H1 (cell line): ENCODE results near the gene WDR27. TPM values are rescaled to one million over a fixed set of nuclear protein-coding genes. Genes with fewer than 3 reads are reported as not detected.

Source experiments
- CTCF ChIA-PET: fragments of 300-600 bp; sonication (Branson Sonifier 250); formaldehyde crosslinking; loops from one replicate; lab custom pipeline; 2021; ENCODE audit not compliant: partially characterized antibody; lab: Charles Lee
- POLR2A ChIA-PET: fragments of 300-600 bp; sonication (Branson Sonifier 250); formaldehyde crosslinking; loops from one replicate; lab custom pipeline; 2021; ENCODE audit warnings: inconsistent platforms; ENCODE audit not compliant: partially characterized antibody; lab: Charles Lee
- DNase-seq, 2 experiments: peaks; one replicate each; pipeline versions ENCODE4 v3.0.0 to v3.0.0-alpha.2; 2010 to 2022; ENCODE audit warnings: low spot score in 2 of 2, low read depth in 1 of 2, mixed read lengths in 1 of 2
- FAIRE-seq: peaks from 2 replicates; lab custom pipeline; 2011; peaks lifted over from hg19 to GRCh38; lab: Jason Lieb, UNC
- H2AFZ ChIP-seq: 2 replicates; pipeline ENCODE4 v1.8.1; 2012; ENCODE audit warnings: low read length, inconsistent platforms
- H2AK5ac ChIP-seq: 2 replicates; pipeline ENCODE4 v1.6.1; 2013; ENCODE audit warnings: low read depth, low read length
- H2BK120ac ChIP-seq: replicated peaks from 2 replicates; pipeline ENCODE3; 2013; ENCODE audit warnings: low read depth, low read length, inconsistent platforms
- H2BK12ac ChIP-seq: 2 replicates; pipeline ENCODE4 v1.6.1; 2013; ENCODE audit warnings: low read depth, low read length
- H2BK15ac ChIP-seq: 2 replicates; pipeline ENCODE4 v1.6.1; 2013; ENCODE audit warnings: low read length
- H2BK20ac ChIP-seq: 2 replicates; pipeline ENCODE4 v1.6.1; 2013; ENCODE audit warnings: low read length
- H2BK5ac ChIP-seq: 2 replicates; pipeline ENCODE4 v1.6.1; 2013; ENCODE audit warnings: low read depth, low read length
- H3K14ac ChIP-seq: 2 replicates; pipeline ENCODE4 v1.6.1; 2013; ENCODE audit warnings: inconsistent platforms; ENCODE audit not compliant: insufficient read length
- H3K18ac ChIP-seq: 2 replicates; pipeline ENCODE4 v1.6.1; 2013; ENCODE audit warnings: low read length; ENCODE audit errors: extremely low read depth
- H3K23ac ChIP-seq: 2 replicates; pipeline ENCODE4 v1.6.1; 2013; ENCODE audit warnings: inconsistent platforms; ENCODE audit not compliant: insufficient read length
- H3K23me2 ChIP-seq: 2 replicates; pipeline ENCODE4 v1.6.1; 2013; ENCODE audit warnings: low read depth, low read length
- H3K27ac ChIP-seq: 2 replicates; pipeline ENCODE4 v1.6.1; 2011; ENCODE audit warnings: low read depth, low read length, inconsistent platforms
- H3K27me3 ChIP-seq, 4 experiments: replicated peaks in 1 of 4; 1 replicate in 1 of 4; 2 replicates in 3 of 4; pipeline versions ENCODE4 v1.6.1 to v1.8.1; 2011 to 2013; ENCODE audit warnings: low read length in 3 of 4, mild to moderate bottlenecking in 3 of 4, inconsistent platforms in 2 of 4, mixed read lengths in 2 of 4, moderate library complexity in 1 of 4; ENCODE audit not compliant: control insufficient read depth in 3 of 4, insufficient read depth in 3 of 4; ENCODE audit errors: extremely low read depth in 1 of 4
- H3K36me3 ChIP-seq, 4 experiments: 2 replicates each; pipeline versions ENCODE4 v1.6.1 to v1.8.1; 2011 to 2013; ENCODE audit warnings: mild to moderate bottlenecking in 4 of 4, low read length in 3 of 4, moderate library complexity in 2 of 4, control low read depth in 1 of 4, inconsistent platforms in 1 of 4; ENCODE audit not compliant: insufficient read depth in 4 of 4, control insufficient read depth in 2 of 4
- H3K4ac ChIP-seq: replicated peaks from 2 replicates; pipeline ENCODE3; 2013; ENCODE audit warnings: low read length, low read depth, mixed read lengths, inconsistent platforms; ENCODE audit not compliant: insufficient read length
- H3K4me1 ChIP-seq, 4 experiments: replicated peaks in 1 of 4; 1 replicate in 1 of 4; 2 replicates in 3 of 4; pipeline versions ENCODE4 v1.6.1 to v1.8.1; 2011 to 2013; ENCODE audit warnings: low read length in 3 of 4, inconsistent platforms in 2 of 4, mixed read lengths in 1 of 4; ENCODE audit not compliant: insufficient read depth in 4 of 4, control insufficient read depth in 3 of 4
- H3K4me2 ChIP-seq, 2 experiments: 2 replicates each; pipeline versions ENCODE4 v1.6.1 to v1.8.1; 2011 to 2013; ENCODE audit warnings: low read depth in 2 of 2, low read length in 2 of 2, control low read depth in 1 of 2, inconsistent platforms in 1 of 2, mild to moderate bottlenecking in 1 of 2; ENCODE audit not compliant: insufficient read depth in 1 of 2
- H3K4me3 ChIP-seq, 4 experiments: fragments of 200-600, 300-600 bp in 1 of 4; sonication (generic), shearing (Covaris generic), sonication (Bioruptor Twin) in 1 of 4; 2 replicates each; pipeline versions ENCODE4 v1.5.1 to v1.8.1; 2011 to 2016; ENCODE audit warnings: low read length in 4 of 4, low read depth in 3 of 4, control low read depth in 2 of 4, inconsistent platforms in 2 of 4, mild to moderate bottlenecking in 2 of 4, mixed read lengths in 1 of 4, moderate library complexity in 1 of 4; ENCODE audit not compliant: insufficient read depth in 2 of 4; ENCODE audit errors: extremely low read depth in 1 of 4
- H3K56ac ChIP-seq: replicated peaks from 2 replicates; pipeline ENCODE3; 2013; ENCODE audit warnings: low read depth, mild to moderate bottlenecking, mixed read lengths, low read length, inconsistent platforms; ENCODE audit not compliant: insufficient read length
- H3K79me1 ChIP-seq: 2 replicates; pipeline ENCODE4 v1.6.1; 2013; ENCODE audit warnings: low read depth, low read length, control low read depth
- H3K79me2 ChIP-seq, 2 experiments: 2 replicates each; pipeline versions ENCODE4 v1.6.1 to v1.8.1; 2012 to 2013; ENCODE audit warnings: low read length in 2 of 2, mild to moderate bottlenecking in 2 of 2, inconsistent platforms in 1 of 2; ENCODE audit not compliant: insufficient read depth in 2 of 2, control insufficient read depth in 1 of 2
- H3K9ac ChIP-seq, 4 experiments: replicated peaks in 1 of 4; 1 replicate in 1 of 4; 2 replicates in 3 of 4; pipeline versions ENCODE4 v1.6.1 to v1.8.1; 2011 to 2013; ENCODE audit warnings: low read depth in 3 of 4, low read length in 3 of 4, control low read depth in 2 of 4, mild to moderate bottlenecking in 2 of 4, moderate library complexity in 2 of 4, inconsistent platforms in 1 of 4; ENCODE audit errors: extremely low read depth in 1 of 4
- H3K9me3 ChIP-seq, 2 experiments: 2 replicates each; pipeline versions ENCODE4 v1.6.1 to v1.8.1; 2012 to 2013; ENCODE audit warnings: mild to moderate bottlenecking in 2 of 2, moderate library complexity in 2 of 2, control low read depth in 1 of 2, inconsistent platforms in 1 of 2, low read depth in 1 of 2, low read length in 1 of 2, mixed read lengths in 1 of 2; ENCODE audit not compliant: insufficient read depth in 2 of 2
- H4K20me1 ChIP-seq, 2 experiments: replicated peaks in 1 of 2; 2 replicates each; pipeline versions ENCODE3 to v1.8.1; 2011 to 2013; ENCODE audit warnings: inconsistent platforms in 2 of 2, low read length in 2 of 2, mild to moderate bottlenecking in 1 of 2; ENCODE audit not compliant: insufficient read depth in 2 of 2, control insufficient read depth in 1 of 2
- H4K5ac ChIP-seq: 2 replicates; pipeline ENCODE4 v1.6.1; 2013; ENCODE audit warnings: low read length, low read depth, mixed read lengths, inconsistent platforms; ENCODE audit not compliant: insufficient read length
- H4K8ac ChIP-seq: 2 replicates; pipeline ENCODE4 v1.8.0; 2013; ENCODE audit warnings: mild to moderate bottlenecking, moderate library complexity, low read length, inconsistent platforms; ENCODE audit not compliant: insufficient read depth; ENCODE audit errors: extremely low read depth
- H4K91ac ChIP-seq: replicated peaks from 2 replicates; pipeline ENCODE3; 2013; ENCODE audit warnings: low read length, mixed read lengths, inconsistent platforms; ENCODE audit not compliant: insufficient read length
- EGR1 ChIP-seq: IDR thresholded peaks from 2 replicates; pipeline ENCODE4 v1.6.1; 2011; ENCODE audit warnings: low read depth, low read length, borderline replicate concordance
- EZH2 ChIP-seq: fragments of 200-600 bp; sonication (generic); IDR thresholded peaks from 2 replicates; pipeline ENCODE4 v1.7.1; 2012; ENCODE audit warnings: low read depth, mild to moderate bottlenecking, moderate library complexity, low read length, inconsistent platforms; ENCODE audit not compliant: severe bottlenecking
- JUN ChIP-seq: IDR thresholded peaks from 2 replicates; pipeline ENCODE4 v1.6.1; 2011; ENCODE audit warnings: low read depth, mild to moderate bottlenecking, improper control_type of control experiment, low read length
- KDM1A ChIP-seq: fragments of 200-600, 300-600 bp; sonication (generic); IDR thresholded peaks from 2 replicates; pipeline ENCODE4 v1.7.1; 2016; ENCODE audit warnings: mild to moderate bottlenecking, low read length, borderline replicate concordance
- POU5F1 ChIP-seq: IDR thresholded peaks from 2 replicates; pipeline ENCODE4 v1.6.1; 2011; ENCODE audit warnings: low read depth, mild to moderate bottlenecking, low read length, moderate library complexity
- RFX5 ChIP-seq: IDR thresholded peaks from 2 replicates; pipeline ENCODE4 v1.6.1; 2011; ENCODE audit warnings: low read depth, low read length, improper control_type of control experiment, borderline replicate concordance
- SAP30 ChIP-seq: fragments of 300-600 bp; sonication (generic); IDR thresholded peaks from 2 replicates; pipeline ENCODE4 v1.7.1; 2012; ENCODE audit warnings: low read length, moderate library complexity, mild to moderate bottlenecking, inconsistent platforms; ENCODE audit not compliant: insufficient read depth, insufficient replicate concordance
- SP2 ChIP-seq: IDR thresholded peaks from 2 replicates; pipeline ENCODE4 v1.6.1; 2012; ENCODE audit warnings: mild to moderate bottlenecking, low read length, inconsistent platforms
- WGBS, 2 experiments: shearing (Covaris generic) in 1 of 2; methylation state at CpG; one replicate each; pipeline versions ENCODE4 v1.1.6 to v1.1.7; 2013 to 2015; ENCODE audit warnings: low lambda C conversion rate in 2 of 2, mixed read lengths in 2 of 2, inconsistent platforms in 1 of 2, low coverage in 1 of 2, missing lambda C conversion rate in 1 of 2; ENCODE audit not compliant: insufficient replicate concordance in 2 of 2, insufficient coverage in 1 of 2, insufficient read length in 1 of 2; ENCODE audit errors: extremely low coverage in 1 of 2, missing lambda C conversion rate in 1 of 2; 5-methylcytosine and 5-hydroxymethylcytosine counted together
- polyA plus RNA-seq, 7 experiments: library from polyadenylated mRNA; depleted of rRNA in 3 of 7; stranded (reverse) in 5 of 7; unstranded in 2 of 7; fragments of >200 nt in 5 of 7; fragments of 200-250 nt in 2 of 7; gene quantifications; 1 replicate in 5 of 7; 2 replicates in 1 of 7; 4 replicates in 1 of 7; pipeline versions ENCODE4 v1.2.1 to v1.2.3, GENCODE V29; 2011 to 2013; ENCODE audit warnings: missing spikeins in 2 of 7, mixed read lengths in 2 of 7
- total RNA-seq: library from RNA; stranded (reverse); fragmentation: NEBNext Ultra II Directional; extraction: Animal tissue kit (Norgen Biotek cat#: 25700); gene quantifications from 2 replicates; pipeline ENCODE4 v1.2.1, GENCODE V29; 2021
- TF ChIP-seq, protein P1 (sequence below): IDR thresholded peaks from 2 replicates; pipeline ENCODE4 v1.6.1; 2011; ENCODE audit warnings: low read depth, mild to moderate bottlenecking, low read length; ENCODE audit not compliant: insufficient read depth

The WDR27 gene
- total and polyA plus RNA-seq, 2 of the 8 experiments (the other 6 are each of a cell fraction or from before 2014, with no cell fraction given): 53.6 to 68.6 TPM

DNA sequence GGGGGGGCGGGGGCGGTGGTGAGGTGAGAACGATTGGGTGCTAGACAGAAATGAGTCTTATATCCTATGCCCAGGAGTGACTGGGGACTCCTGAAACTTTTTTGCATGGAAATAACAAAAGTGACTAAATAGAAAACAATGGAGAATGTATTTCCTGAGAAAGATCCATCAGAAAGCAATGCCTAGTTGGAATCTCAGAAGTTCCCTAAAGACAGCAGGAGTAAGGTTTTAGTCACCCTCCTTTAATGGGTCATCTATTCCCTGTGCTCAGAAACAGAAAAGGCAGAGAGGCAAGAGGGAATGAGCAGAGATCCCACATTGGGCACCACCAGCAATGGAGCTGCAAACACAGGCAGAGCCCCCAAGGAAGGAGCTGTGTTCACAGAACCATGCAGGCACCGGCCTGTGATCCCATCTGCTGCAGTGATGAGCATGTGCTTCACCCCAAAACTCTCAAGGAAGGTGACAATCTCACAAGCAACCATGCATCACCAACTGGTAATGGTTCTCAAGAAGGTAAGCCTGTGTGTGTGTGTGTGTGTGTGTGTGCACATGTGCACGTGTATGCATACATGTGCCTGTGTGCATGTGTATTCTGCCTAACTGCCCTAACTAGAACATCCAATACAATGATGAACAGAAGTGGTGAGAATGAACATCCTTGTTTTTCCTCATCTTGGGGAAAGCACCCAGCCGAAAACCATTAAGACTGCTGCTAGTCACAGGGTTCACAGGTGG lies 168.4 kb downstream of the WDR27 start:
- no peak for FAIRE-seq
- Histone ChIP-seq H3K27ac (no peak overlapping the region), H2BK12ac (no peak overlapping the region), H3K27me3 (no peaks in the 10 kb centered on the region; a peak in 1 of 7 replicates), H3K4ac (no peak overlapping the region), H3K79me2 (no peaks in the 10 kb centered on the region), H4K20me1 (no peaks in the 10 kb centered on the region), H2AFZ (no peak overlapping the region), H3K4me2 (no peak overlapping the region), H4K5ac (no peak overlapping the region), H4K91ac (no peak overlapping the region), H2AK5ac (no peak overlapping the region), H4K8ac (no peak overlapping the region; the same call in 1 of the 2 replicates), H3K4me3 (no peak overlapping the region), H3K18ac (no peak overlapping the region), H2BK120ac (no peak overlapping the region), H3K56ac (no peak overlapping the region), H2BK5ac (no peak overlapping the region), H3K23ac (no peak overlapping the region), H2BK20ac (no peak overlapping the region), H2BK15ac (no peak overlapping the region), H3K9ac (no peak overlapping the region), H3K23me2 (no peaks in the 10 kb centered on the region; the same call in 1 of the 2 replicates), H3K4me1 (no peaks in the 10 kb centered on the region), H3K79me1 (no peaks in the 10 kb centered on the region), H3K14ac (no peak overlapping the region), H3K9me3 (peaks cover 12 to 20% of the 10 kb centered on the region in 2 experiments; a peak in 3 of 4 replicates), H3K36me3 (peaks cover 0 to 20% (median 5%) of the 10 kb centered on the region in 4 experiments; a peak in 3 of 8 replicates)
- no peak for DNase-seq
- CTCF ChIA-PET: no interaction called here
- POLR2A ChIA-PET: no interaction called here
- WGBS, 2 experiments: 93% methylated on average over 6 of the region's 6 CpGs; no CpG with 5 or more reads in 1 of the 2 experiments
- TF ChIP-seq RFX5: no peak
- TF ChIP-seq JUN: no peak
- TF ChIP-seq, protein P1, sequence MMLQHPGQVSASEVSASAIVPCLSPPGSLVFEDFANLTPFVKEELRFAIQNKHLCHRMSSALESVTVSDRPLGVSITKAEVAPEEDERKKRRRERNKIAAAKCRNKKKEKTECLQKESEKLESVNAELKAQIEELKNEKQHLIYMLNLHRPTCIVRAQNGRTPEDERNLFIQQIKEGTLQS: no peak
- no peak for TF ChIP-seq EZH2
- no peak for TF ChIP-seq POU5F1
- no peak for TF ChIP-seq SAP30
- no peak for TF ChIP-seq SP2
- no peak for TF ChIP-seq EGR1
- TF ChIP-seq KDM1A: no peak
